Measurements from ENCODE around the gene HS3ST2.

The HS3ST2 gene

GRCh38 chr16:22844416-22844815, 30.5 kb downstream of the HS3ST2 start:
- H3K36me3 ChIP-seq (ENCODE audit: control insufficient read depth in 1 of 2, insufficient read depth in 2 of 2, low read length in 2 of 2), result no peaks in the 10 kb centered on the region
- no peaks in the 10 kb centered on the region for H3K4me1 ChIP-seq (ENCODE audit: control insufficient read depth in 1 of 2, insufficient read depth in 2 of 2, low read length in 2 of 2)
- H3K27ac ChIP-seq (ENCODE audit: low read depth, low read length), result no peak overlapping the region
- H3K27me3 ChIP-seq (ENCODE audit: control insufficient read depth in 1 of 2, insufficient read depth in 2 of 2, low read length in 2 of 2), result peaks cover 0 to 13% of the 10 kb centered on the region in 2 donors
- no peak overlapping the region for H3K4me3 ChIP-seq (ENCODE audit: low read depth in 1 of 2, low read length in 2 of 2)
- H3K9ac ChIP-seq (ENCODE audit: low read depth in 1 of 2, low read length in 2 of 2), result no peak overlapping the region
- no peaks in the 10 kb centered on the region for H3K9me3 ChIP-seq (ENCODE audit: control insufficient read depth in 1 of 2, low read length in 2 of 2)

- no peak overlapping the region for H3K4me3 ChIP-seq (ENCODE audit: low read depth in 1 of 2, low read length in 2 of 2)
- no peak overlapping the region for H3K9ac ChIP-seq (ENCODE audit: low read depth in 1 of 2, low read length in 2 of 2)
- no peaks in the 10 kb centered on the region for H3K36me3 ChIP-seq (ENCODE audit: control insufficient read depth in 1 of 2, insufficient read depth in 2 of 2, low read length in 2 of 2)
- no peak overlapping the region for H3K27ac ChIP-seq (ENCODE audit: low read depth, low read length)
- H3K27me3 ChIP-seq (ENCODE audit: control insufficient read depth in 1 of 2, insufficient read depth in 2 of 2, low read length in 2 of 2), result peaks cover 0 to 17% of the 10 kb centered on the region in 2 donors
- no peaks in the 10 kb centered on the region for H3K4me1 ChIP-seq (ENCODE audit: control insufficient read depth in 1 of 2, insufficient read depth in 2 of 2, low read length in 2 of 2)
- H3K9me3 ChIP-seq (ENCODE audit: control insufficient read depth in 1 of 2, low read length in 2 of 2), result no peaks in the 10 kb centered on the region
Observed at GRCh38 chr16:22847100-22847499, 33.1 kb downstream of the HS3ST2 start.

- Histone ChIP-seq H3K4me3 (ENCODE audit: low read depth in 1 of 2, low read length in 2 of 2) (no peak overlapping the region), H3K9ac (ENCODE audit: low read depth in 1 of 2, low read length in 2 of 2) (no peak overlapping the region), H3K27me3 (ENCODE audit: control insufficient read depth in 1 of 2, insufficient read depth in 2 of 2, low read length in 2 of 2) (peaks cover 0 to 17% of the 10 kb centered on the region in 2 donors), H3K4me1 (ENCODE audit: control insufficient read depth in 1 of 2, insufficient read depth in 2 of 2, low read length in 2 of 2) (no peaks in the 10 kb centered on the region), H3K27ac (ENCODE audit: low read depth, low read length) (no peak overlapping the region), H3K9me3 (ENCODE audit: control insufficient read depth in 1 of 2, low read length in 2 of 2) (no peaks in the 10 kb centered on the region), H3K36me3 (ENCODE audit: control insufficient read depth in 1 of 2, insufficient read depth in 2 of 2, low read length in 2 of 2) (no peaks in the 10 kb centered on the region)
Observed at GRCh38 chr16:22847690-22848089, 33.7 kb downstream of the HS3ST2 start.

GRCh38 chr16:22848451-22848850, 34.5 kb downstream of the HS3ST2 start:
- no peaks in the 10 kb centered on the region for H3K4me1 ChIP-seq (ENCODE audit: control insufficient read depth in 1 of 2, insufficient read depth in 2 of 2, low read length in 2 of 2)
- no peaks in the 10 kb centered on the region for H3K36me3 ChIP-seq (ENCODE audit: control insufficient read depth in 1 of 2, insufficient read depth in 2 of 2, low read length in 2 of 2)
- peaks cover 0 to 16% of the 10 kb centered on the region in 2 donors for H3K27me3 ChIP-seq (ENCODE audit: control insufficient read depth in 1 of 2, insufficient read depth in 2 of 2, low read length in 2 of 2)
- no peak overlapping the region for H3K27ac ChIP-seq (ENCODE audit: low read depth, low read length)
- H3K9me3 ChIP-seq (ENCODE audit: control insufficient read depth in 1 of 2, low read length in 2 of 2), result no peaks in the 10 kb centered on the region
- no peak overlapping the region for H3K4me3 ChIP-seq (ENCODE audit: low read depth in 1 of 2, low read length in 2 of 2)
- no peak overlapping the region for H3K9ac ChIP-seq (ENCODE audit: low read depth in 1 of 2, low read length in 2 of 2)

GRCh38 chr16:22849517-22849916, 35.6 kb downstream of the HS3ST2 start:
- H3K9me3 ChIP-seq (ENCODE audit: control insufficient read depth in 1 of 2, low read length in 2 of 2), result no peaks in the 10 kb centered on the region
- H3K4me1 ChIP-seq (ENCODE audit: control insufficient read depth in 1 of 2, insufficient read depth in 2 of 2, low read length in 2 of 2), result no peaks in the 10 kb centered on the region
- peaks cover 0 to 12% of the 10 kb centered on the region in 2 donors for H3K27me3 ChIP-seq (ENCODE audit: control insufficient read depth in 1 of 2, insufficient read depth in 2 of 2, low read length in 2 of 2)
- no peak overlapping the region for H3K9ac ChIP-seq (ENCODE audit: low read depth in 1 of 2, low read length in 2 of 2)
- no peak overlapping the region for H3K4me3 ChIP-seq (ENCODE audit: low read depth in 1 of 2, low read length in 2 of 2)
- no peak overlapping the region for H3K27ac ChIP-seq (ENCODE audit: low read depth, low read length)
- no peaks in the 10 kb centered on the region for H3K36me3 ChIP-seq (ENCODE audit: control insufficient read depth in 1 of 2, insufficient read depth in 2 of 2, low read length in 2 of 2)

- H3K4me3 ChIP-seq (ENCODE audit: low read depth in 1 of 2, low read length in 2 of 2), result no peak overlapping the region
- no peaks in the 10 kb centered on the region for H3K27me3 ChIP-seq (ENCODE audit: control insufficient read depth in 1 of 2, insufficient read depth in 2 of 2, low read length in 2 of 2)
- H3K9ac ChIP-seq (ENCODE audit: low read depth in 1 of 2, low read length in 2 of 2), result no peak overlapping the region
- no peaks in the 10 kb centered on the region for H3K36me3 ChIP-seq (ENCODE audit: control insufficient read depth in 1 of 2, insufficient read depth in 2 of 2, low read length in 2 of 2)
- H3K27ac ChIP-seq (ENCODE audit: low read depth, low read length), result no peak overlapping the region
- H3K9me3 ChIP-seq (ENCODE audit: control insufficient read depth in 1 of 2, low read length in 2 of 2), result no peaks in the 10 kb centered on the region
- no peaks in the 10 kb centered on the region for H3K4me1 ChIP-seq (ENCODE audit: control insufficient read depth in 1 of 2, insufficient read depth in 2 of 2, low read length in 2 of 2)
Observed at GRCh38 chr16:22855231-22855630, 41.3 kb downstream of the HS3ST2 start.

GRCh38 chr16:22857296-22858025, 43.5 kb downstream of the HS3ST2 start:
- no peaks in the 10 kb centered on the region for H3K36me3 ChIP-seq (ENCODE audit: control insufficient read depth in 1 of 2, insufficient read depth in 2 of 2, low read length in 2 of 2)
- no peak overlapping the region for H3K4me3 ChIP-seq (ENCODE audit: low read depth in 1 of 2, low read length in 2 of 2)
- H3K9me3 ChIP-seq (ENCODE audit: control insufficient read depth in 1 of 2, low read length in 2 of 2), result no peaks in the 10 kb centered on the region
- H3K9ac ChIP-seq (ENCODE audit: low read depth in 1 of 2, low read length in 2 of 2), result no peak overlapping the region
- H3K4me1 ChIP-seq (ENCODE audit: control insufficient read depth in 1 of 2, insufficient read depth in 2 of 2, low read length in 2 of 2), result no peaks in the 10 kb centered on the region
- no peak overlapping the region for H3K27ac ChIP-seq (ENCODE audit: low read depth, low read length)
- H3K27me3 ChIP-seq (ENCODE audit: control insufficient read depth in 1 of 2, insufficient read depth in 2 of 2, low read length in 2 of 2), result peaks cover 0 to under 1% of the 10 kb centered on the region in 2 donors

GRCh38 chr16:22859925-22860324, 46.0 kb downstream of the HS3ST2 start:
- H3K4me1 ChIP-seq (ENCODE audit: control insufficient read depth in 1 of 2, insufficient read depth in 2 of 2, low read length in 2 of 2), result no peaks in the 10 kb centered on the region
- peaks cover 0 to 7% of the 10 kb centered on the region in 2 donors for H3K27me3 ChIP-seq (ENCODE audit: control insufficient read depth in 1 of 2, insufficient read depth in 2 of 2, low read length in 2 of 2)
- H3K4me3 ChIP-seq (ENCODE audit: low read depth in 1 of 2, low read length in 2 of 2), result no peak overlapping the region
- no peaks in the 10 kb centered on the region for H3K9me3 ChIP-seq (ENCODE audit: control insufficient read depth in 1 of 2, low read length in 2 of 2)
- H3K36me3 ChIP-seq (ENCODE audit: control insufficient read depth in 1 of 2, insufficient read depth in 2 of 2, low read length in 2 of 2), result no peaks in the 10 kb centered on the region
- H3K27ac ChIP-seq (ENCODE audit: low read depth, low read length), result no peak overlapping the region
- no peak overlapping the region for H3K9ac ChIP-seq (ENCODE audit: low read depth in 1 of 2, low read length in 2 of 2)

- Histone ChIP-seq H3K4me3 (ENCODE audit: low read depth in 1 of 2, low read length in 2 of 2) (no peak overlapping the region), H3K36me3 (ENCODE audit: control insufficient read depth in 1 of 2, insufficient read depth in 2 of 2, low read length in 2 of 2) (no peaks in the 10 kb centered on the region), H3K4me1 (ENCODE audit: control insufficient read depth in 1 of 2, insufficient read depth in 2 of 2, low read length in 2 of 2) (no peaks in the 10 kb centered on the region), H3K27ac (ENCODE audit: low read depth, low read length) (no peak overlapping the region), H3K27me3 (ENCODE audit: control insufficient read depth in 1 of 2, insufficient read depth in 2 of 2, low read length in 2 of 2) (peaks cover 0 to 7% of the 10 kb centered on the region in 2 donors), H3K9me3 (ENCODE audit: control insufficient read depth in 1 of 2, low read length in 2 of 2) (no peaks in the 10 kb centered on the region), H3K9ac (ENCODE audit: low read depth in 1 of 2, low read length in 2 of 2) (no peak overlapping the region)
Observed at GRCh38 chr16:22861580-22861979, 47.6 kb downstream of the HS3ST2 start.

GRCh38 chr16:22862046-22862445, 48.1 kb downstream of the HS3ST2 start:
- Histone ChIP-seq H3K4me3 (ENCODE audit: low read depth in 1 of 2, low read length in 2 of 2) (no peak overlapping the region), H3K27ac (ENCODE audit: low read depth, low read length) (no peak overlapping the region), H3K4me1 (ENCODE audit: control insufficient read depth in 1 of 2, insufficient read depth in 2 of 2, low read length in 2 of 2) (no peaks in the 10 kb centered on the region), H3K27me3 (ENCODE audit: control insufficient read depth in 1 of 2, insufficient read depth in 2 of 2, low read length in 2 of 2) (peaks cover 0 to 7% of the 10 kb centered on the region in 2 donors), H3K9me3 (ENCODE audit: control insufficient read depth in 1 of 2, low read length in 2 of 2) (no peaks in the 10 kb centered on the region), H3K9ac (ENCODE audit: low read depth in 1 of 2, low read length in 2 of 2) (no peak overlapping the region), H3K36me3 (ENCODE audit: control insufficient read depth in 1 of 2, insufficient read depth in 2 of 2, low read length in 2 of 2) (no peaks in the 10 kb centered on the region)
